ENCODE data around the gene HK1.

Gene HK1

GRCh38 chr10:69425511-69426298 lies 147.4 kb downstream of the HK1 start:
- H3K4me3 ChIP-seq (ENCODE audit: low read depth, low read length): no peak overlapping the region
- no peak for DNase-seq (ENCODE audit: low read depth)
- TF ChIP-seq MYC (IDR thresholded peaks at IDR 0.05; ENCODE audit: low read depth, low read length) (no peak), MAX (IDR thresholded peaks at IDR 0.05; ENCODE audit: low read depth, low read length) (peak; percentile 31; the same call in 1 of the 2 replicates)

GRCh38 chr10:69426376-69426727 lies 148.1 kb downstream of the HK1 start:
- TF ChIP-seq MYC (IDR thresholded peaks at IDR 0.05; ENCODE audit: low read depth, low read length): no peak
- TF ChIP-seq CTCF (IDR thresholded peaks at IDR 0.05; ENCODE audit: low read depth, low read length): no peak
- TF ChIP-seq POLR2A (IDR thresholded peaks at IDR 0.05; ENCODE audit: extremely low read depth, insufficient read length): no peak
- TF ChIP-seq MAX (IDR thresholded peaks at IDR 0.05; ENCODE audit: low read depth, low read length): no peak
- no peak for DNase-seq (ENCODE audit: low read depth)
- no peak overlapping the region for H3K4me3 ChIP-seq (ENCODE audit: low read depth, low read length)

- no peak for TF ChIP-seq CTCF (IDR thresholded peaks at IDR 0.05; ENCODE audit: low read depth, low read length)
- no peak for TF ChIP-seq POLR2A (IDR thresholded peaks at IDR 0.05; ENCODE audit: extremely low read depth, insufficient read length)
- H3K4me3 ChIP-seq (ENCODE audit: low read depth, low read length): no peak overlapping the region
- DNase-seq (ENCODE audit: low read depth): no peak
Observed at GRCh38 chr10:69428165-69428564, 149.9 kb downstream of the HK1 start.

- no peak for DNase-seq (ENCODE audit: low read depth)
- TF ChIP-seq POLR2A (IDR thresholded peaks at IDR 0.05; ENCODE audit: extremely low read depth, insufficient read length) (no peak), CTCF (IDR thresholded peaks at IDR 0.05; ENCODE audit: low read depth, low read length) (no peak), MYC (IDR thresholded peaks at IDR 0.05; ENCODE audit: low read depth, low read length) (no peak), MAX (IDR thresholded peaks at IDR 0.05; ENCODE audit: low read depth, low read length) (no peak)
- no peak overlapping the region for H3K4me3 ChIP-seq (ENCODE audit: low read depth, low read length)
Observed at GRCh38 chr10:69434169-69434568, 155.9 kb downstream of the HK1 start.

- TF ChIP-seq POLR2A (IDR thresholded peaks at IDR 0.05; ENCODE audit: extremely low read depth, insufficient read length) (no peak), MYC (IDR thresholded peaks at IDR 0.05; ENCODE audit: low read depth, low read length) (no peak), MAX (IDR thresholded peaks at IDR 0.05; ENCODE audit: low read depth, low read length) (no peak), CTCF (IDR thresholded peaks at IDR 0.05; ENCODE audit: low read depth, low read length) (no peak)
- no peak overlapping the region for H3K4me3 ChIP-seq (ENCODE audit: low read depth, low read length)
- no peak for DNase-seq (ENCODE audit: low read depth)
Observed at GRCh38 chr10:69434926-69435325, 156.6 kb downstream of the HK1 start.

- no peak overlapping the region for H3K4me3 ChIP-seq (ENCODE audit: low read depth, low read length)
- TF ChIP-seq CTCF (IDR thresholded peaks at IDR 0.05; ENCODE audit: low read depth, low read length) (no peak), MAX (IDR thresholded peaks at IDR 0.05; ENCODE audit: low read depth, low read length) (no peak), MYC (IDR thresholded peaks at IDR 0.05; ENCODE audit: low read depth, low read length) (no peak), POLR2A (IDR thresholded peaks at IDR 0.05; ENCODE audit: extremely low read depth, insufficient read length) (no peak)
- DNase-seq (ENCODE audit: low read depth): no peak
Observed at GRCh38 chr10:69435966-69436520, 157.7 kb downstream of the HK1 start.

Measured in NB4 (cell line).